ENCODE measurements around the gene CBX2.

Gene CBX2

GRCh38 chr17:79821331-79822095 is 43.6 kb downstream of the CBX2 start:
- Histone ChIP-seq H2AFZ (ENCODE audit: low read depth, low read length) (no peak overlapping the region), H3K4me3 (ENCODE audit: low read length) (no peak overlapping the region), H3K79me2 (ENCODE audit: low read length) (no peaks in the 10 kb centered on the region), H3K9ac (ENCODE audit: low read length) (no peak overlapping the region), H4K20me1 (ENCODE audit: insufficient read depth, low read length) (no peaks in the 10 kb centered on the region), H3K4me1 (ENCODE audit: low read length) (no peaks in the 10 kb centered on the region), H3K36me3 (replicated peaks; ENCODE audit: low read depth, low read length) (no peaks in the 10 kb centered on the region), H3K27me3 (ENCODE audit: low read depth, low read length) (no peaks in the 10 kb centered on the region), H3K27ac (ENCODE audit: low read length) (no peak overlapping the region), H3K4me2 (ENCODE audit: low read length) (no peak overlapping the region), H3K9me3 (ENCODE audit: insufficient read depth, low read length) (no peaks in the 10 kb centered on the region)
- TF ChIP-seq CTCF (IDR thresholded peaks at IDR 0.05; ENCODE audit: low read depth, low read length), result no peak
- no peak for TF ChIP-seq EZH2phosphoT487 (IDR thresholded peaks at IDR 0.05; ENCODE audit: low read depth)

GRCh38 chr17:79822583-79823124 is 44.7 kb downstream of the CBX2 start:
- Histone ChIP-seq H4K20me1 (ENCODE audit: insufficient read depth, low read length) (no peaks in the 10 kb centered on the region), H3K4me2 (ENCODE audit: low read length) (no peak overlapping the region), H3K36me3 (replicated peaks; ENCODE audit: low read depth, low read length) (no peaks in the 10 kb centered on the region), H3K79me2 (ENCODE audit: low read length) (no peaks in the 10 kb centered on the region), H3K9ac (ENCODE audit: low read length) (no peak overlapping the region), H3K27me3 (ENCODE audit: low read depth, low read length) (no peaks in the 10 kb centered on the region), H3K9me3 (ENCODE audit: insufficient read depth, low read length) (no peaks in the 10 kb centered on the region), H3K4me1 (ENCODE audit: low read length) (no peaks in the 10 kb centered on the region), H2AFZ (ENCODE audit: low read depth, low read length) (no peak overlapping the region), H3K4me3 (ENCODE audit: low read length) (no peak overlapping the region), H3K27ac (ENCODE audit: low read length) (no peak overlapping the region)
- TF ChIP-seq EZH2phosphoT487 (IDR thresholded peaks at IDR 0.05; ENCODE audit: low read depth) (no peak), CTCF (IDR thresholded peaks at IDR 0.05; ENCODE audit: low read depth, low read length) (no peak)

GRCh38 chr17:79824234-79824633 is 46.3 kb downstream of the CBX2 start:
- TF ChIP-seq EZH2phosphoT487 (IDR thresholded peaks at IDR 0.05; ENCODE audit: low read depth) (no peak), CTCF (IDR thresholded peaks at IDR 0.05; ENCODE audit: low read depth, low read length) (no peak)
- Histone ChIP-seq H3K4me2 (ENCODE audit: low read length) (no peak overlapping the region), H3K4me3 (ENCODE audit: low read length) (no peak overlapping the region), H3K36me3 (replicated peaks; ENCODE audit: low read depth, low read length) (no peaks in the 10 kb centered on the region), H3K9ac (ENCODE audit: low read length) (no peak overlapping the region), H3K4me1 (ENCODE audit: low read length) (no peaks in the 10 kb centered on the region), H3K27ac (ENCODE audit: low read length) (no peak overlapping the region), H2AFZ (ENCODE audit: low read depth, low read length) (no peak overlapping the region), H3K79me2 (ENCODE audit: low read length) (no peaks in the 10 kb centered on the region), H3K27me3 (ENCODE audit: low read depth, low read length) (no peaks in the 10 kb centered on the region), H3K9me3 (ENCODE audit: insufficient read depth, low read length) (no peaks in the 10 kb centered on the region), H4K20me1 (ENCODE audit: insufficient read depth, low read length) (0 out of 2 replicates have a peak, but pooled peaks cover 5% of the 10 kb centered on the region)

- Histone ChIP-seq H3K36me3 (replicated peaks; ENCODE audit: low read depth, low read length) (no peaks in the 10 kb centered on the region), H3K9ac (ENCODE audit: low read length) (no peak overlapping the region), H3K27me3 (ENCODE audit: low read depth, low read length) (no peaks in the 10 kb centered on the region), H2AFZ (ENCODE audit: low read depth, low read length) (no peak overlapping the region), H3K9me3 (ENCODE audit: insufficient read depth, low read length) (no peaks in the 10 kb centered on the region), H3K4me2 (ENCODE audit: low read length) (no peak overlapping the region), H4K20me1 (ENCODE audit: insufficient read depth, low read length) (0 out of 2 replicates have a peak, but pooled peaks cover 5% of the 10 kb centered on the region), H3K4me1 (ENCODE audit: low read length) (no peaks in the 10 kb centered on the region), H3K4me3 (ENCODE audit: low read length) (no peak overlapping the region), H3K27ac (ENCODE audit: low read length) (no peak overlapping the region), H3K79me2 (ENCODE audit: low read length) (no peaks in the 10 kb centered on the region)
- TF ChIP-seq CTCF (IDR thresholded peaks at IDR 0.05; ENCODE audit: low read depth, low read length), result no peak
- no peak for TF ChIP-seq EZH2phosphoT487 (IDR thresholded peaks at IDR 0.05; ENCODE audit: low read depth)
These were observed 47.1 kb downstream of the CBX2 start for GRCh38 chr17:79824893-79825579.

All from OCI-LY3 (cell line).